ENCODE data around the gene DNHD1. TPM values are rescaled to one million over a fixed set of nuclear protein-coding genes. Genes with fewer than 3 reads are reported as not detected.

The DNHD1 gene
- total and polyA plus RNA-seq, 2 of the 13 experiments (the other 11 are each of a cell fraction or from before 2014, with no cell fraction given) = 2.7 to 9.3 TPM

DNA sequence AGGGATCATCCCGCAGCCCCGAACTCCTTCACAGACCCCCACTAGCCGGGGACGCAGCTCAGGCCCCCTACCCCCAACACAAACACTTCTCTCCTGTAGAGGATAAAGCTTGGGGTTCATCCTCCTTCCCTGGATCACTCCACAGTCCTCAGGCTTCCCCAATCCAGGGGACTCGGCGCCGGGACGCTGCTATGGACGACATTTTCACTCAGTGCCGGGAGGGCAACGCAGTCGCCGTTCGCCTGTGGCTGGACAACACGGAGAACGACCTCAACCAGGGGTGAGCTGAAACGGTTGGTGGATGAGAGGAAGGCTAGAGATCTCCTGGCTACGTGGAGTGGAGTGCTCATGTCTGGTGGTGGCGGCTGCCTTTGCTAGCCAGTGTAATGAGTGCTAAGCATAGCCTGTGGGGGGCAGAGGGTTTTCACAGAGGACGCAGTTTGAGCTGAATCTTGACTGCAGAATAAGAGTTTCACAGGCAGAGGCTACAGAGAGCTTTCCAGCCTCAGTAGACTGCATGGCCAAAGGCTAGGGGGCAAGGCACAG lies 107.1 kb downstream of the DNHD1 start (continued):
- TF ChIP-seq CREB3 (CRISPR knock-in tag; IDR thresholded peaks at IDR 0.05) (no peak), ZNF12 (CRISPR knock-in tag; IDR thresholded peaks at IDR 0.05) (no peak), HOXA7 (CRISPR knock-in tag; IDR thresholded peaks at IDR 0.05) (no peak), RARG (CRISPR knock-in tag; IDR thresholded peaks at IDR 0.05; ENCODE audit: low read depth) (no peak), ZNF616 (CRISPR knock-in tag; IDR thresholded peaks at IDR 0.05; ENCODE audit: low read depth) (no peak), ZMAT3 (CRISPR knock-in tag; conservative IDR thresholded peaks at IDR 0.05) (peak; percentile 43), MLX (CRISPR knock-in tag; IDR thresholded peaks at IDR 0.05) (no peak), ZSCAN30 (CRISPR knock-in tag; IDR thresholded peaks at IDR 0.05) (no peak), GTF3A (CRISPR knock-in tag; conservative IDR thresholded peaks at IDR 0.05) (no peak), MYPOP (CRISPR knock-in tag; IDR thresholded peaks at IDR 0.05) (no peak), MAFK (conservative IDR thresholded peaks at IDR 0.05 in 1 of 2, IDR thresholded peaks at IDR 0.05 in 1 of 2; ENCODE audit: low read length in 2 of 2) (no peak), HMG20B (CRISPR knock-in tag; conservative IDR thresholded peaks at IDR 0.05) (no peak), CREM (IDR thresholded peaks at IDR 0.05) (no peak), CREM (CRISPR knock-in tag; IDR thresholded peaks at IDR 0.05) (no peak), ZNF776 (CRISPR knock-in tag; IDR thresholded peaks at IDR 0.05) (no peak), RCOR2 (CRISPR knock-in tag; IDR thresholded peaks at IDR 0.05) (no peak), ZNF670 (CRISPR knock-in tag; IDR thresholded peaks at IDR 0.05; ENCODE audit: borderline replicate concordance) (no peak), XRCC5 (optimal IDR thresholded peaks at IDR 0.05; ENCODE audit: low read length) (peak; percentile 15)
- TF ChIP-seq, protein P1, sequence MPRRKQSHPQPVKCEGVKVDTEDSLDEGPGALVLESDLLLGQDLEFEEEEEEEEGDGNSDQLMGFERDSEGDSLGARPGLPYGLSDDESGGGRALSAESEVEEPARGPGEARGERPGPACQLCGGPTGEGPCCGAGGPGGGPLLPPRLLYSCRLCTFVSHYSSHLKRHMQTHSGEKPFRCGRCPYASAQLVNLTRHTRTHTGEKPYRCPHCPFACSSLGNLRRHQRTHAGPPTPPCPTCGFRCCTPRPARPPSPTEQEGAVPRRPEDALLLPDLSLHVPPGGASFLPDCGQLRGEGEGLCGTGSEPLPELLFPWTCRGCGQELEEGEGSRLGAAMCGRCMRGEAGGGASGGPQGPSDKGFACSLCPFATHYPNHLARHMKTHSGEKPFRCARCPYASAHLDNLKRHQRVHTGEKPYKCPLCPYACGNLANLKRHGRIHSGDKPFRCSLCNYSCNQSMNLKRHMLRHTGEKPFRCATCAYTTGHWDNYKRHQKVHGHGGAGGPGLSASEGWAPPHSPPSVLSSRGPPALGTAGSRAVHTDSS (CRISPR knock-in tag; conservative IDR thresholded peaks at IDR 0.05) = no peak
- TF ChIP-seq, protein P2, sequence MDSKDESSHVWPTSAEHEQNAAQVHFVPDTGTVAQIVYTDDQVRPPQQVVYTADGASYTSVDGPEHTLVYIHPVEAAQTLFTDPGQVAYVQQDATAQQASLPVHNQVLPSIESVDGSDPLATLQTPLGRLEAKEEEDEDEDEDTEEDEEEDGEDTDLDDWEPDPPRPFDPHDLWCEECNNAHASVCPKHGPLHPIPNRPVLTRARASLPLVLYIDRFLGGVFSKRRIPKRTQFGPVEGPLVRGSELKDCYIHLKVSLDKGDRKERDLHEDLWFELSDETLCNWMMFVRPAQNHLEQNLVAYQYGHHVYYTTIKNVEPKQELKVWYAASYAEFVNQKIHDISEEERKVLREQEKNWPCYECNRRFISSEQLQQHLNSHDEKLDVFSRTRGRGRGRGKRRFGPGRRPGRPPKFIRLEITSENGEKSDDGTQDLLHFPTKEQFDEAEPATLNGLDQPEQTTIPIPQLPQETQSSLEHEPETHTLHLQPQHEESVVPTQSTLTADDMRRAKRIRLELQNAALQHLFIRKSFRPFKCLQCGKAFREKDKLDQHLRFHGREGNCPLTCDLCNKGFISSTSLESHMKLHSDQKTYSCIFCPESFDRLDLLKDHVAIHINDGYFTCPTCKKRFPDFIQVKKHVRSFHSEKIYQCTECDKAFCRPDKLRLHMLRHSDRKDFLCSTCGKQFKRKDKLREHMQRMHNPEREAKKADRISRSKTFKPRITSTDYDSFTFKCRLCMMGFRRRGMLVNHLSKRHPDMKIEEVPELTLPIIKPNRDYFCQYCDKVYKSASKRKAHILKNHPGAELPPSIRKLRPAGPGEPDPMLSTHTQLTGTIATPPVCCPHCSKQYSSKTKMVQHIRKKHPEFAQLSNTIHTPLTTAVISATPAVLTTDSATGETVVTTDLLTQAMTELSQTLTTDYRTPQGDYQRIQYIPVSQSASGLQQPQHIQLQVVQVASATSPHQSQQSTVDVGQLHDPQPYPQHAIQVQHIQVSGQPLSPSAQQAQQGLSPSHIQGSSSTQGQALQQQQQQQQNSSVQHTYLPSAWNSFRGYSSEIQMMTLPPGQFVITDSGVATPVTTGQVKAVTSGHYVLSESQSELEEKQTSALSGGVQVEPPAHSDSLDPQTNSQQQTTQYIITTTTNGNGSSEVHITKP (CRISPR knock-in tag; IDR thresholded peaks at IDR 0.05; ENCODE audit: low read depth) = no peak
- TF ChIP-seq, protein P3, sequence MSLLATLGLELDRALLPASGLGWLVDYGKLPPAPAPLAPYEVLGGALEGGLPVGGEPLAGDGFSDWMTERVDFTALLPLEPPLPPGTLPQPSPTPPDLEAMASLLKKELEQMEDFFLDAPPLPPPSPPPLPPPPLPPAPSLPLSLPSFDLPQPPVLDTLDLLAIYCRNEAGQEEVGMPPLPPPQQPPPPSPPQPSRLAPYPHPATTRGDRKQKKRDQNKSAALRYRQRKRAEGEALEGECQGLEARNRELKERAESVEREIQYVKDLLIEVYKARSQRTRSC (CRISPR knock-in tag; IDR thresholded peaks at IDR 0.05; ENCODE audit: low read depth) = no peak

All from HepG2 (cell line).